IMR-90 (cell line): ENCODE measurements around the gene SLC4A4. TPM values are rescaled to one million over a fixed set of nuclear protein-coding genes. Genes with fewer than 3 reads are reported as not detected.

ENCODE experiments used
- ATAC-seq: fragments of 200-7000 bp; cut with Tn5 transposase; 2 replicates; pipeline ENCODE4 v1.9.1; 2020; ENCODE audit warnings: low read depth, mild to moderate bottlenecking, moderate library complexity
- BruUV-seq: library from RNA; stranded (reverse); fragments of 400-500 nt; replicated peaks from 2 replicates; lab custom pipeline; 2021; lab: Mats Ljungman, UMichigan
- CTCF ChIA-PET: fragments of 300-600 bp; formaldehyde crosslinking; extraction: SDS; loops from one replicate; lab custom pipeline; 2021; ENCODE audit warnings: antibody characterized with exemption; lab: Yijun Ruan, JAX
- POLR2A ChIA-PET: fragments of 300-600 bp; sonication (Branson Sonifier 250); formaldehyde crosslinking; loops from one replicate; lab custom pipeline; 2022; ENCODE audit warnings: antibody characterized with exemption; ENCODE audit not compliant: unreplicated experiment; lab: Charles Lee
- DNase-seq: peaks from one replicate; pipeline ENCODE4 v3.0.0; 2013
- H2AFZ ChIP-seq: replicated peaks from 2 replicates; pipeline ENCODE3; 2013; ENCODE audit warnings: low read length, mild to moderate bottlenecking; ENCODE audit not compliant: poor library complexity
- H2AK5ac ChIP-seq: 2 replicates; pipeline ENCODE4 v1.6.1; 2013; ENCODE audit warnings: low read depth, low read length, inconsistent platforms
- H2AK9ac ChIP-seq: replicated peaks from 2 replicates; pipeline ENCODE3; 2013; ENCODE audit warnings: mild to moderate bottlenecking, low read depth, low read length, moderate library complexity; ENCODE audit not compliant: poor library complexity
- H2BK120ac ChIP-seq: 2 replicates; pipeline ENCODE4 v1.6.1; 2013; ENCODE audit warnings: low read depth, low read length, inconsistent platforms
- H2BK15ac ChIP-seq: 3 replicates; pipeline ENCODE4 v1.6.1; 2013; ENCODE audit warnings: low read depth, low read length, inconsistent platforms
- H2BK20ac ChIP-seq: 2 replicates; pipeline ENCODE4 v1.6.1; 2013; ENCODE audit warnings: low read depth, mild to moderate bottlenecking, inconsistent platforms, low read length, moderate library complexity
- H2BK5ac ChIP-seq: 2 replicates; pipeline ENCODE4 v1.6.1; 2013; ENCODE audit warnings: mild to moderate bottlenecking, low read depth, low read length, inconsistent platforms; ENCODE audit not compliant: poor library complexity, severe bottlenecking
- H3K14ac ChIP-seq: replicated peaks from 2 replicates; pipeline ENCODE4 v1.6.1; 2013; ENCODE audit warnings: low read depth, low read length, inconsistent platforms
- H3K18ac ChIP-seq: 2 replicates; pipeline ENCODE4 v1.6.1; 2013; ENCODE audit warnings: low read depth, low read length, control low read depth
- H3K23ac ChIP-seq: 2 replicates; pipeline ENCODE4 v1.6.1; 2013; ENCODE audit warnings: low read depth, low read length, inconsistent platforms
- H3K27ac ChIP-seq: 2 replicates; pipeline ENCODE4 v1.5.1; 2013; ENCODE audit warnings: mild to moderate bottlenecking, control low read depth, low read length; ENCODE audit not compliant: insufficient read depth
- H3K27me3 ChIP-seq: 2 replicates; pipeline ENCODE4 v1.6.1; 2013; ENCODE audit warnings: low read length; ENCODE audit not compliant: control insufficient read depth, insufficient read depth
- H3K36me3 ChIP-seq: 2 replicates; pipeline ENCODE4 v1.6.1; 2013; ENCODE audit warnings: low read length, mixed read lengths; ENCODE audit not compliant: control insufficient read depth, insufficient read depth
- H3K4ac ChIP-seq: 2 replicates; pipeline ENCODE4 v1.6.1; 2013; ENCODE audit warnings: low read depth, low read length, inconsistent platforms
- H3K4me1 ChIP-seq: 2 replicates; pipeline ENCODE4 v1.6.1; 2013; ENCODE audit warnings: low read length, mixed read lengths; ENCODE audit not compliant: control insufficient read depth, insufficient read depth
- H3K4me2 ChIP-seq: 2 replicates; pipeline ENCODE4 v1.6.1; 2013; ENCODE audit warnings: low read depth, mild to moderate bottlenecking, control low read depth, low read length, moderate library complexity
- H3K4me3 ChIP-seq: 2 replicates; pipeline ENCODE4 v1.5.1; 2013; ENCODE audit warnings: low read depth, mild to moderate bottlenecking, control low read depth, low read length, moderate library complexity; ENCODE audit not compliant: insufficient read depth
- H3K56ac ChIP-seq: 2 replicates; pipeline ENCODE4 v1.6.1; 2013; ENCODE audit warnings: low read length, inconsistent platforms; ENCODE audit not compliant: insufficient read depth; ENCODE audit errors: extremely low read depth
- H3K79me1 ChIP-seq, 2 experiments: 2 replicates each; pipeline ENCODE4 v1.6.1; 2013; ENCODE audit warnings: low read length in 2 of 2, inconsistent platforms in 1 of 2, low read depth in 1 of 2
- H3K9ac ChIP-seq: 2 replicates; pipeline ENCODE4 v1.6.1; 2013; ENCODE audit warnings: low read depth, low read length, control low read depth
- H3K9me1 ChIP-seq: 2 replicates; pipeline ENCODE4 v1.6.1; 2013; ENCODE audit warnings: low read length, inconsistent platforms; ENCODE audit not compliant: insufficient read depth
- H3K9me3 ChIP-seq: 2 replicates; pipeline ENCODE4 v1.6.1; 2013; ENCODE audit warnings: low read length; ENCODE audit not compliant: control insufficient read depth, insufficient read depth
- H4K20me1 ChIP-seq: 2 replicates; pipeline ENCODE4 v1.6.1; 2013; ENCODE audit warnings: low read length, inconsistent platforms; ENCODE audit not compliant: insufficient read depth
- H4K5ac ChIP-seq: 2 replicates; pipeline ENCODE4 v1.6.1; 2013; ENCODE audit warnings: mild to moderate bottlenecking, low read depth, low read length, control low read depth
- H4K8ac ChIP-seq, 2 experiments: 2 replicates each; pipeline ENCODE4 v1.6.1; 2013; ENCODE audit warnings: low read depth in 2 of 2, low read length in 2 of 2, control low read depth in 1 of 2, inconsistent platforms in 1 of 2
- H4K91ac ChIP-seq: 2 replicates; pipeline ENCODE4 v1.6.1; 2013; ENCODE audit warnings: low read depth, low read length, inconsistent platforms; ENCODE audit not compliant: insufficient read depth
- CEBPB ChIP-seq: IDR thresholded peaks from 2 replicates; pipeline ENCODE4 v1.6.1; 2012; ENCODE audit warnings: low read depth, low read length, improper control_type of control experiment
- FOS ChIP-seq: fragments of 150-350 bp; IDR thresholded peaks from 2 replicates; pipeline ENCODE4 v1.6.1; 2016; ENCODE audit warnings: low read depth, low read length
- MAFK ChIP-seq: IDR thresholded peaks from 2 replicates; pipeline ENCODE4 v1.6.1; 2012; ENCODE audit warnings: low read depth, low read length, improper control_type of control experiment
- NFE2L2 ChIP-seq: fragments of 150-350 bp; IDR thresholded peaks from 2 replicates; pipeline ENCODE4 v1.6.1; 2016; ENCODE audit warnings: low read depth, mild to moderate bottlenecking, low read length
- WGBS, 2 experiments: methylation state at CpG; one replicate each; pipeline versions ENCODE4 v1.1.5 to v1.1.7; 2013; ENCODE audit warnings: missing lambda C conversion rate in 2 of 2; ENCODE audit not compliant: insufficient read length in 1 of 2; ENCODE audit errors: extremely low coverage in 2 of 2; 5-methylcytosine and 5-hydroxymethylcytosine counted together
- dilution Hi-C: fragments of 300-500 bp; cut with HindIII; formaldehyde crosslinking; loops from one replicate; pipeline ENCODE4 v1.14.3; 2018; ENCODE audit warnings: low sequenced_read_pairs; ENCODE audit not compliant: unreplicated experiment
- in situ Hi-C: fragments of 300-500 bp; cut with MboI; formaldehyde crosslinking; loops from 3 replicates; pipeline ENCODE4 v1.14.3; 2019; ENCODE audit warnings: low sequenced_read_pairs, inconsistent platforms, mixed read lengths
- intact Hi-C: fragments of 100-400 bp; cut with micrococcal nuclease; formaldehyde crosslinking; loops from 2 replicates; pipeline ENCODE4 v1.10.0; 2022
- polyA plus RNA-seq, 3 experiments: library from polyadenylated mRNA; depleted of rRNA; stranded (reverse); fragments of >200 nt; gene quantifications; 2 replicates each; pipeline ENCODE4 v1.2.3, GENCODE V29; 2012; ENCODE audit warnings: low replicate concordance in 1 of 3
- total RNA-seq: library from RNA; depleted of rRNA; stranded (reverse); fragments of >200 nt; gene quantifications from 2 replicates; pipeline ENCODE4 v1.2.3, GENCODE V29; 2012

Gene SLC4A4
- total and polyA plus RNA-seq, 2 of the 4 experiments (the other 2 are of a cell fraction) = 5.6 to 16.8 TPM

GRCh38 chr4:71303850-71304249, 35.0 kb upstream of the SLC4A4 start:
- Histone ChIP-seq H2BK20ac (no peak overlapping the region), H2BK120ac (no peak overlapping the region), H3K27ac (no peak overlapping the region), H3K36me3 (peaks cover 13% of the 10 kb centered on the region), H2BK5ac (no peak overlapping the region), H3K23ac (no peak overlapping the region), H4K5ac (no peak overlapping the region), H3K9me1 (peaks cover 28% of the 10 kb centered on the region), H3K27me3 (no peaks in the 10 kb centered on the region), H3K4ac (no peak overlapping the region), H3K4me3 (no peak overlapping the region), H3K18ac (no peak overlapping the region), H4K8ac (no peak overlapping the region), H3K56ac (no peak overlapping the region), H3K9me3 (no peaks in the 10 kb centered on the region), H2AK5ac (no peak overlapping the region), H3K14ac (no peak overlapping the region), H4K20me1 (peaks cover 4% of the 10 kb centered on the region; the same call in 1 of the 2 replicates), H3K4me2 (no peak overlapping the region), H2AK9ac (no peak overlapping the region), H3K79me1 (peaks cover 50 to 69% of the 10 kb centered on the region in 2 experiments), H4K91ac (no peak overlapping the region), H2AFZ (no peak overlapping the region), H2BK15ac (no peak overlapping the region), H3K4me1 (peaks cover 10% of the 10 kb centered on the region), H3K9ac (no peak overlapping the region)
- 100% methylated on average over 1 of the region's 2 CpGs; no CpG with 5 or more reads in 1 of the 2 experiments for WGBS, 2 experiments
- in situ Hi-C loops = no loop called here
- POLR2A ChIA-PET = no interaction called here
- DNase-seq = peak; percentile 57
- intact Hi-C loops = no loop called here
- dilution Hi-C loops = no loop called here
- ATAC-seq = peak; percentile 53
- no peak for TF ChIP-seq MAFK
- TF ChIP-seq CEBPB = peak; percentile 48; the same call in 1 of the 2 replicates
- no peak for TF ChIP-seq FOS
- TF ChIP-seq NFE2L2 = no peak
- CTCF ChIA-PET = interaction anchor here (1.2 kb wide), 1 partner anchor 13 kb away, joined by 3 read pairs; no protein-coding TSS in a partner anchor
- no TSS peak for BruUV-seq
